GM18907 (cell line): ENCODE results near the gene DLG2.

Experiments used
- ATAC-seq: cut with Tn5 transposase; IDR thresholded peaks from one replicate; pipeline ENCODE4 v1.9.1; 2021; ENCODE audit warnings: mild to moderate bottlenecking, moderate library complexity; ENCODE audit not compliant: unreplicated experiment

DLG2 gene

DNA sequence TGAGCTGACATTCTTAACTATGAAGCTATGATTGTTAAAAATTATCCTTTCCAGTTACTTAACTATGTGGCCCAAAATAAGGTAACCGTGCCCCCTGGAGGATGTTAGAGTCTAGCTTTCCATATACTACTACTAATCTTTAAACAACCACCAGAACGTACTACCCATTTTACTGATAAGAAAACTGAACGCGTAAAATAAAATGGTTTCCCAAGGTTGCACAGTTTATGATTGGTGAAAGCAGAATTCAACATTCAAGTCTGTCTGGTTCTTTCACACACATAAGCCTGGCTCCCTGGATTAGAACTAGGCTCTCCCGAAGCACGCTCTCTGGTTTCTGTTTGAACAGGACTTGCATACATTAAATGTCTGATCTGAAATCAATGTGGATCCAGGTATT, 1903.1 kb downstream of the DLG2 start:
- ATAC-seq = peak; percentile 71

DNA sequence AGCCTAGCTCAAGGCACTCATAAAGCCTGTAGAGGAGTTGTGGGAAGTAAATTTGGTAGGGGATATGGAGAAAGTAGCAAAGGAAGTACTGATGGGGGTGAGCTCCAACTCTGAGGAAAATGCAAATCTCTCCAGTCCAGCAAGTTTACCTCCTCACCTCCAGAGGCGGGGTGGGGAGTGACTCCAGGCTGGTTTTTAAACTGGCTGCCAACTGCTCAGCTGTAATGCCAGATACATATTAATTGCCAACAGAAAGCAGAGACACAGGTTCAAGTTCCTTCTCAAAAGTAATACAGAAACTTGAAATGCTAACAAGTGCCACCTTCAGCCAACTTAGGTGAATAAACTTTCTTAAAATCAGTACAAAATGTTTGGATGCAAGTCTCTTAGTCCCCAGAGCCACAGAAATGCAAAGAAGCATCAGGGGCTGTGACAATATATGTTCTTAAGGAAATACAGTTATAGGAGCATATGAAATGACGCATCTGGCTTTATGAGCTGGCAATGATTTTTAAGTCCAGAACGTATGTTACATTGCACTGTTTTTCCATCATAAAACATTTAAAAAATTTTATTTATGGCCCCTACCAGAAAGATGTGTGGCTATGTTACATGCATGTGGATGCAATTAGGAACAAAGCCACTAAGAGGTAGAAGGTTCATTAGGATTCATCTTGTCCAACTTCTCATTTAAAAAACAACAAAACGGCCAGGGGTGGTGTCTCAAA, 1904.6 kb downstream of the DLG2 start:
- no peak for ATAC-seq

DNA sequence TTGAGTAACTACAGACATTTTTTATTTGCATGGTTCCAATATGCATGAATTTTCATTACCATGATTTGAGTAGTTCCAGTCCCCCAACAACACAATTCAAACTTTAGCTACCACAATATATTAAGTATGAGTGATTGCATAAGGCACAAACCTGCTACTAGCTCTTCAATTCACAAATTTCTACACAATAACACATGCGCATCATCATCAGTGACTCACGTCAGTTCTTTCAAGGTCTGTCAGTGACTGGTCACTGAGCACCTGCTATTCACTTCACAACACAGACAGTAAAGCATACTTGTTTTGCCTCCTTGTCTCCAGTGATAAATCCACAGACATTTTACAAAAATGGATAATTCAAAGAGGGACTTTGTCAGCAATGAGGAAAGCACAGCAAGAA, 1905.9 kb downstream of the DLG2 start:
- no peak for ATAC-seq

DNA sequence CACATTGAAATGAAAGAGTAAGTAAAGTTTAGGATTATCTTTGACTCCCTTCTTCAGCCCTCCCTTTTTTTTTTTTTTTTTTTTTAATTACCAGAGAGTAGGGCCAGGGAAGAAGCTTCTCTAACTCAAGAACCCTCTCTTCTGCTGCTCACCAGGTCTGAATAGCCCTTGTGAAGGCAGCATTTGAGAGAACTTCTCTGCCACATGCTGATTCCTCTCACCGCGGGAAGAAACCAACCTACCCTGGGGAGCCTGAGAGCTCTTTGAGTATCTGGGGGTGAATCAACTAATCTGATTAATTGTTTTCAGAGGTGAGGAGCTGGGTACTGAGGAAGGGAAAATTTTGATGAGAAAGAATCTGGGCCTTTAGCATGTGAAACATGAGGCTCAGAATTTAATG, 1906.5 kb downstream of the DLG2 start:
- ATAC-seq = no peak

DNA sequence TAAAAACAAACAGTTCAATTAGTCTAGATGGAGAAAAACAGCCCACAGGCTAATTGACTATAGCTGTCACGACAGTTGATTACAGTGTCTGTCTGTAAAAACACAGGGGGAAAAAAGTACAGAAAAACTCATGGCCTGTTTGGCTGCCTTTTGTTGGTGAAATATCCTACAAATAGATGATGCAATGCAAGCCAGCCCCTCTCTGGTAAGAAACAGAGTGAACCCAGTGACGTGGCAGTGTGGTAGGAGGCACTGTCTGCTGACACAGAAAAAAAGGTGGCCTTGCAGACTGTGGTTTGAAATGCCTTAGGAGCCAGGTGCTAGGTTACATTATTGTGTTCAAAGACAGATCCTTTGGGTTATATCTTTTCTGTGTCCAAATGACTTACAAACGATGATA, 1909.6 kb downstream of the DLG2 start:
- ATAC-seq = no peak

DNA sequence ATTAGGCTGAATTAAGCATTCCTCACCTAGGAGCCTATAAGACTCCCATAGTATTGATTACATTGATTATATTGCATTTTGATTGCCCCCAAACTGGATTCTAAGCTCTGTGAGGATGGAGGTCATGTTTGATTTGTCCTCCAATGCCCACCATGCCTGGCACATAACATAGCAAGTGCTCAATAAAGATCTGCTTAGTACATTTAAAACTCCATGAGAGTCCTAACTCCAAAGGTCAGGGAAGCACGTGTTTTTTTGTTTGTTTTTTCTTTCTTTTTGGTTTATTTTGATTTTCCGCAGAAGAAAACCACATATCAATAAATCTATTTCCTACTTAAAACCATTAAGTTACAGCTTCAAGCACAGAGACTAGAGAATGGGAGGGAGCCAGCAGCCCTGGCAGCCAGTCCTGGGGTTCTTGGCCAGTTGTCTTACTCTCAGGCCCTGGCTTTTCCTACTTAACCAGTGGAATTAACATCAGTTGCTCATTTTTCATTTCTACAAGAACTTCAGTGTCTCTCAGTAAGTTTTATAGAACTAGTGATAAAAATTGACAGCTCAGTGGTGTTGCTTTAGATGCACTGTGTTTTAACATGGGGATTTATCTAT, 1911.1 kb downstream of the DLG2 start:
- no peak for ATAC-seq

DNA sequence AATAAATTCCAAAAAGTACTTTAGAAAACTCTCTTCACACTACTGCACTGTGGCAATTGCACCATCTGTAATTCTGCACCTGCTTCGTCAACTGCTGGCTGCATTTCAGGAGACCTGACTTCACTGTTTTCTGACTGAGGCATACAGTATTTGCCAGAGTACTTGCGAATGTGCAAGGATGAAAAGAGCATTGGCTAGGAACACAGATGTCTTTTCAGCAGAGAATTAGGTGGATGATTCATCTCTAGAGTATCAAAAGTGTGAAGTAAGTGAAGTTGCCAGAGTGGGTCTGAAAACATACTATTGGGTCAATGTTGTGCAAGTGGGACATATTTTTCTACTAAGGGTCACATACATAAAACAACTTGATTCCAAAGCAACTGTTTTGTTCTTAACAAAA, 1913.4 kb downstream of the DLG2 start:
- ATAC-seq = no peak

DNA sequence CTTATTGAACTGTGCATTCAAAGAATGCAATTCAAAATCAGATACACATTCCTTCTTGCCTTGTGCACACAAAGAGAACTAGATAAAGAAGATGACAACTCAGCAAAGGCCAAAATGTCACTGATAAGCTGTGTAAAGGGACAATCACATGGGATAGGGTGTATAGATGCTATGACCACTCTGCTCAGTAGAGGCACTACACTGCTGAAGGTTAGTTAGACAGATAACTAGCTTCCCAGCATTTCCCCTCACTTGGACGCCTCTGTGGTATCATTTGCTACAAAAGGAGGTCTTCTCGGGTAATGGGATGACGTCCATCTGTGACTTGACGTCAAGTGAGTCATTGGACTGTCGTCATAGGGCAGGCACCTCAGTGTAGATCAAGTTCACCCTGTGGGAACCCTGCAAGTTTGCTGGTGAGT, 1916.0 kb downstream of the DLG2 start:
- ATAC-seq = no peak

DNA sequence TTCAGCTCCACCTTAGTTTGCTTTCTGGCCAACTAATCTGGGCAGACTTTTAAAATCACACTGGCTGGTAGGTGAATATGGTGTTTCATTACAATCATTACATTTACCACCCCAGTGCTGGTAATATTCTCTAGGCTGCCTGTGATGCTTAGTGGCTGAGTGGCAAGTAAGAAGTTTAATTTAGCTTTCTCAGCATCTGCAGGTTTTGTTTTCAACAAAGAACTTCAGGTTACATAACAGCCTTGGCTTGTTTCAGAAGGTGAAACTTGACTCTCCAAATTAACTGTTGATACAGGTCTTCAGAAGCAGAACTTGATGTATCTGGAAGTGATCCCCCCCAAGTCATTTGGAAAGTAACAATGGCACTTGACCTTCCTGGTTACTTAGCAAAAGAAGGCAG, 1917.7 kb downstream of the DLG2 start:
- ATAC-seq = no peak

DNA sequence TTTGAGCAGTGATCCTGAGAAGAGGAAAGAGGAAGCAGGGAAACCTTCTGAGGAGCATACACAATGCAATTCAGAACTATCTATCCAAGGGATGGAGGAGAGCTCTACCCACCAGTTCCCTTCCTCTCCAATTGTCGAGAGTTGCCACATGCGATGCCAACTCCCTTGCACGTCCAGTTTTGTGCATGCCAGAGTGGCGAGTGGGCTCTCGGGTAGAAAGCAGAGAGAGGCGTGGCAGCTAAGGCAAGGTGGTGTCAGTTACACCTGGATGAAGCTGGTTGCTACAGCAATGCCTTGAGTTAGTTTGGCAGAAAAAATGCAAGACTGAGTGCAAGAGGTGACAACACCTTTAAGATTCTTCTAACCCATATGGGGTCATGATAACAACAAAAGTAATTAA, 1920.6 kb downstream of the DLG2 start:
- no peak for ATAC-seq

DNA sequence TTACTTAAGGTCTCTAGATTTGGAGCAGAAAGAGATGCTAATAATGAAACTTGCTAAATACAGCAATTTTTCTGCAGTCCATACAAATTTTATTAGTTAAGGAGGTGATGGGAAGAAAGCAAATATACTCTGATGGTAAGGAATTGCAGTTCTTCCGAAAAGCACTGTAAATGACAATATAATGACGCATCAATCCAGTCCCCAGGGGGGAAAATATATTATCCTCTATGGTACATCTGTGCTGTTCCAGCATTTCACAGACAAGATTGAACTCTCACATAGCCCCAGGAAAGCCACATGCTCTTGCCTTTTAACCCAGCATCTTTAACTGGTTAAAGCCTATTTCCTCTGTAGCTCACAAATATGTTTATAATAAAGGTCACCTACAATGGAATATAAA, 1924.3 kb downstream of the DLG2 start:
- ATAC-seq = no peak

DNA sequence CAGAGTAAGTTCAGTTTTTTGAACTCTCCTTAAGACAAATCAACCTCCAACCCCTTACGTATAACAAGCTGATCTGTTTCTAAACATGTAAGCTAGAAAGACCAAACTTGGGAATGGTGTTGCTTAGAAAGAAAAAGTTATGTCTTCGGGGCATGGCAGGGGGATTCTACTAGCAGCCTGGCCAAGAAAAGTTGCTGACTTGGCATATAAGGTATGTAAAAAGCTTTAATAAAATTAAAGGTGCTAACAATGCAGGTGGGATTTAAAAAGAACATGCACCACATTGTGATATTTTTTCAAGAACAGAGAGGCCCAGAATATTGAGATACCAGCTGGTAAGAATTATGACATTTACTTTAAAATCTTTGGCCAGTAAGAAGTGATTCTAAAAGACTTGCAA, 1929.6 kb downstream of the DLG2 start:
- no peak for ATAC-seq

DNA sequence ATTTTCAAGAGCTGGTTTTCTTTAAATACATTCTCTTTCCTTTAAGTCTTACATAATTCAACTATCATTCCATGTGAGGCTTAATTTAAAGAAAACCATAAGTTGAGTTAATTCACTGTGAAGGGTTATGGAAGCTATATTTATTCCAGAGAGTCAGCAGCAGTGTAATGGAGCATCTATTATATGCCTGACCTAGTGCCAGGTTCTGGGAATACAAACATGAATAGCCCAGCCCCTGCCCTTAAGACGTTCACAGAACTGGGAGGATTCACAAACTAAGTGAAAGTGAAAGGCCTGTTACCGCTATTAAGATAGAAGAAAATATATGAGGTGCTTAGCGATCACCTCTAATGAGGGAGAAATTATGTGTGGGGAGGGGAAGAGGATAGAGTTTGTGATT, 1932.1 kb downstream of the DLG2 start:
- no peak for ATAC-seq

DNA sequence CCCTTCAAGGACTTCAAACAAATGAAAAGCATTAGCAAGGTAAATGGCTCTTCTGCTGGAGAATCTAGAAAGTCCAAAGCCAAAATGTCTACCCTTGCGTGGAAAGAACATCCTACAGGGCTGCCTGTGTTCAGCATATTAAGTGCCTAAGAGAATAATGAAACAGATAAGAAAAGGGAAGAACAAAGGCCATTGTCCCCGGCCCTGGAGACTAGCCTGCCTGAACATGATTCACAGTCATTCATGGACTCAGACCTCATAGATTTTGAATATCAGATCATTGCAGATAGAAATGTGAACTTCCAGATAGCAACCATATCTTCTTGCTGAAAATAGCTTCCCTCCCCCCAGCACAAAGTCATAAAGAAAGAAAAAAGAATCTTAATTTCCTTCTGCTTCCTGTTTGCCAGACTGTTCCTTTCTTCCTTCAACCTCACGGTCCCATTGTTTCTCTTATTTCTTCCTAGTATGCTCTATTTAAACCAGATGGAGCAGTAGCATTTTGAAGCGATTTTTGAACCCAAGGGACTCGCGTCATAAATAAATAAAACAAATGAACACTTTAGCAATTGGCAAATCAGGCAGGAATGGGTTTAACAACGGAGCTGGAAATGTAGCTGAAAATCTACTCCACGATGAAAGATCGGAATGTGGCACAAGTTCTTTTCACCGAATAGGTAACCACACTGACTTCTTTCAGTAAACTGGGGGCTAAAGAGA, 1932.8 kb downstream of the DLG2 start:
- ATAC-seq = no peak

DNA sequence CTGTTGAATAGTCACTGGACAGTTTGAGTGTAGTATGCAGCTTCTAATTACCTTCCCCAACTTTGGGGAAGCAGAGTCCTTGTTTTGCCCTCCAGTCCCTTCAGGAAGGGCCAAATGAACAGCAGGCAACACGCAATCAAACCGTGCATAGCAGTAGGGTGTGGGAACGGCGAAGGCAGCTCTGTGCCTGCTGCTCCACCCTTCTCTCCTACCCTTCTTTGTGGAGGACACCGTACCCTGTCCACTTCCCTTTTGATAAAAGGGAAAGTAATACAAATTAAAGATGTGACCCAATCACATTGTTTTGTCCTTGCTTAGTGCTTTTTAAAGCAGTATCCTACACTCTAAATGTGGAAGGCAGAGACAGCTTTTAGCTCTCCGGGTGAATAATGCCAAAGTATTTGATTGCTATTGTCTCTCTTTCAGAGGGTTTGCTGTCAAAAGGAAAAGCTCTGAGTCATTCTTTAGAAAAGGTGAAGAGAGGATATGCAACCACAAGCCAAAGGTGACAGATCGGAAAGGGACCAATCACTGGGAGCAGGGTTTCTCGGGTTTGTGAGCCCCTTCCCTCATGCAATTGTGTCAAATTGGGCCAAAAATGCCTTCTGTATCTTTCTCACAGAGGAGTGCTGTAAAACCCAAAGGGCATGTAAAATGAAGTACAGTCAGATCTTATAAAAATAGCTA, 1933.7 kb downstream of the DLG2 start:
- no peak for ATAC-seq

DNA sequence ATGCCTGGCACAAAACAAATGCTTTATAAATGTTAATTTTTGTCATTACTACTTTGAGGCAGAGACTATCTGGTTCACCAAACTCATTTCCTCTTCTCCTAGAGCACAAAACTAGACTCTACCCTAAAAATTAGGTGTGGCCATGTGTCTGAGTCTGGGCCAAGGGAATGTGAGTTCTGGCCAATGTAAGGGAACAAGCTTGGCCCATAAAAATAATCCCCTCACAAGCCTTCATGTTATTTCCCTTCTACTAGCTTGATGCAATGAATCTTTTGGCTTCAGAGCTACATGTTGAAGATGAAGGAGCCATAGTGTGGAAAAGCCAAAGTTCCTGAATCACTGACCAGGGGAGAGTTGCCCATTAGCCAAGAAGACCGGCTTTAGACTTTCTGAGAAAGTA, 1934.5 kb downstream of the DLG2 start:
- no peak for ATAC-seq

DNA sequence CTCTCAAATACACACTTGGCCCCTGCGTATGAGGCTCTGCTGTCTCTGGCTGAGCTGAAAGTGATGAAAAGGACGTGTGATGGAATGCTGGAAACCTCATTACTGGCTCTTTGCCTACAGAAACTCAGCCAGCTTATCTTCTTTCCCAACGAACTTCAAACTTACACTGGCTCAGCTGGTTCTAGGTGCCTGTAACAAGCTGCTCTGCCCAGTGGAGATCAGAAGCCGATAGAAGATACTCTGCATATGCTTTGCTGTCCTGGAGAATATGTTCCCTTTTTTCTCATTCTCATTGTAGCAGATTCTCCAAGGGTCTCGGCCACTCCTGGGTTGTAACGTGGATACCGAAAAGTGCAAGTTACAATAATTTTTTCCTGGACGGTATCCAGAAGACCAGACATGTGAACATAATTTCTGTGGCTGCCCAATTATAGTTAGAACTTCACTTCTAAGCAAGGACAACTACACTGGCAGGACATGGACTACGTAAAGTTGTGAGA, 1935.6 kb downstream of the DLG2 start:
- no peak for ATAC-seq

DNA sequence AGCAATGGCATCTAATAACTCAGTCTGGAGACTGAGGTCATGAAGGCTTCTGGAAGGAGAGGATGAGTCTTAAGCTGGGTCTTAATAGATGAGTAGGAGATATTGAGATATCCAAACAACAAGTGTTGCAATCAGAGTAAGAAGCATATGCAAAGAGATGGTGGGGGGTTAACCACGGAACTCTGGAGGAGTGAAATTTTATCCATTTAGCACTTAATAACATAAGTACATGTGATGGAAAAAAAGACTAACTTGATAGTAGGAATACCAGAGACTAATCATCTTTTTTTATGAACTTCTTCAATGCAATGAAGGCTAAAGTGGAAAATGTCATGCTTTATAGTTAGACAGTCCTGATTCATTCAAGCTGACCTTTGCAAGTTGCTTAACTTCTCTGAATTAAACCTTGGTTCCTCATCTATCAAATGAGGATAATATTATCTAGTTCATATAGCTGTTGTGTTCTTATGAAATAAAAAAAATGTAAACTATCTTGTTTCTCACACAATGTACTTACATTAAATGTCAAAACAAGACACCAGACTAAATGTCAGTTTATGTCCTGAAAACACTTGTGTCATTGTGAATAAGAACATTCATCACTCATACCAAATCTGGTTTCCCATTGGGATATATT, 1937.9 kb downstream of the DLG2 start:
- ATAC-seq = no peak

DNA sequence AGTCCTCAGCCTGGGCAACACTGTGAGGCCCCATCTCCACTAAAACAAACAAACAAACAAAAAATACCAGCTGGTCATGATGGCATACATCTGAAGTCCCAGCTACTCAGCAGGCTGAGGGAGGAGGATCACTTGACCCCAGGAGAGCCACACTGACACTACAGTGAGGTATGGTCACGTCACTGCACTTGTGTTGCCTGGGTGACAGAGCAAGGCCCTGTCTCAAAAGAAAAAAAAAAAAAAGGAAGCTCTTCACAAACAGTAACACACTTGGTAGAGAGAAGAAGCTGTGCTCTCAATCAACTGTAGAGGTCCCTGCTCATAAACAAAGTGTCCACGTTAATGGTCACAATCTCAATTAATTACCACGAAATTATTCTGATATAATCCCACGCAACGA, 1939.4 kb downstream of the DLG2 start:
- ATAC-seq = no peak

DNA sequence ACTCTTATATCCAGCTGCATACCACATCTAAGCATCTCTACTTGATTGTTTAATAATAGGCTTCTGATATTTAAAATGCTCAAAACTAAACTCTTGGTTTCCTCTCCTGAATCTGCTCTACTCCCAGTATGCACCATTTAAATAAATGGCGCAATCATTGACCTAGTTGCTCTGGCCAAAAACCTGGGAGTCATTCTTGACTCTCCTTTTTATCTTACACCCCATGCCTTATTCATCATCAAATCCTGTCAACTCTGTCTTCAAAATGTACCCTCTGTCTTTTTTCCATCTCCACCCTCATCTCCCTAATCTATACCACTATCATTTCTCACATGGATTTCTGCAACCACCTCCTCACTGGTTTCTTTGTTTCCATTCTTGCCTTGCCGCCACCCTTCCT, 1941.4 kb downstream of the DLG2 start:
- ATAC-seq = no peak

DNA sequence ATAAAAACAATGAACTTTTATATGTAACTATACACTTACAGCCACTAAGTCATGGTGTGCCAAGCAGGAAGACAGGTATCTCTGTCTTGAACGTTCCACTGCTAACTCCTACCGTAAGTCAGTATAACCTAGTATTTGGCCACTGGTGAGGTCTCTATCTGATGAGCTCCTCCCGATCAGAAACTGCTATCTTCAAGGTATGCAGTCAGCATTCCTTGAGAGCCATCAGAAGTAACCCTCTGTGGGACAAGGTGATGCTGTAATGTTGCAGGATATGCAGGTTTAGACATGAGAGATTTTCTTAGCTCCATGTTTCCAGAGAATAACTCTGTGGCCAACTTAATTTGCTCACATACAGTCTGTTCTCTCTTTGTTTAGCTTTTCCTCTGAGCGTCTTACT, 1943.1 kb downstream of the DLG2 start:
- ATAC-seq = no peak
